PFSK-1 (cell line): ENCODE measurements around the gene ATG16L1.

Source experiments
- FOXP2 ChIP-seq: optimal IDR thresholded peaks from 2 replicates; pipeline ENCODE3; 2011; ENCODE audit warnings: borderline replicate concordance, control low read depth, inconsistent platforms; ENCODE audit not compliant: insufficient read depth; ENCODE audit errors: extremely low read length, extremely low read depth
- POLR2AphosphoS5 ChIP-seq: IDR thresholded peaks from 2 replicates; pipeline ENCODE4 v1.6.1; 2012; ENCODE audit warnings: low read depth, mild to moderate bottlenecking, control low read depth, low read length, moderate library complexity
- SIN3A ChIP-seq: IDR thresholded peaks from 2 replicates; pipeline ENCODE4 v1.6.1; 2012; ENCODE audit warnings: mild to moderate bottlenecking, low read length, moderate library complexity, borderline replicate concordance; ENCODE audit not compliant: insufficient read depth
- TAF1 ChIP-seq: IDR thresholded peaks from 2 replicates; pipeline ENCODE4 v1.6.1; 2012; ENCODE audit warnings: low read length, control low read depth, borderline replicate concordance; ENCODE audit not compliant: insufficient read depth
- TF ChIP-seq, protein P1 (sequence below), 2 experiments: IDR thresholded peaks; 2 replicates each; pipeline versions ENCODE4 v1.6.1 to v1.8.0; 2011 to 2012; ENCODE audit warnings: low read depth in 2 of 2, low read length in 2 of 2, control low read depth in 1 of 2, inconsistent platforms in 1 of 2, mild to moderate bottlenecking in 1 of 2, moderate library complexity in 1 of 2; ENCODE audit not compliant: insufficient read depth in 1 of 2

DNA sequence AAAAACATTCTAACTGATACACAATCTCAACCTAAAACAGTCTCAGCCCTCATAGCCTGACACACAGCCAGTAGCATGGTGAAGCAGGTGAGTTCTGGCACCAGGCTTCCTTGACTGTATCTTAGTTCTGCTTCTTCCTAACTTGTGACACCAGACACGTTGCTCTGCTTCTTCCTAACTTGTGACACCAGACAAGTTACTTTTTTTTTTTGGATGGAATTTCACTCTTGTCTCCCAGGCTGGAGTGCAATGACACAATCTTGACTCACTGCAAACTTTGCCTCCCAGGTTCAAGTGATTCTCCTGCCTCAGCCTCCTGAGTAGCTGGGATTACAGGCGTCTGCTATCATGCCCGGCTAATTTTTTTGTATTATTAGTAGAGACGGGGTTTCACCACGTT lies 6.7 kb upstream of the ATG16L1 start:
- no peak for TF ChIP-seq POLR2AphosphoS5
- TF ChIP-seq, protein P1, sequence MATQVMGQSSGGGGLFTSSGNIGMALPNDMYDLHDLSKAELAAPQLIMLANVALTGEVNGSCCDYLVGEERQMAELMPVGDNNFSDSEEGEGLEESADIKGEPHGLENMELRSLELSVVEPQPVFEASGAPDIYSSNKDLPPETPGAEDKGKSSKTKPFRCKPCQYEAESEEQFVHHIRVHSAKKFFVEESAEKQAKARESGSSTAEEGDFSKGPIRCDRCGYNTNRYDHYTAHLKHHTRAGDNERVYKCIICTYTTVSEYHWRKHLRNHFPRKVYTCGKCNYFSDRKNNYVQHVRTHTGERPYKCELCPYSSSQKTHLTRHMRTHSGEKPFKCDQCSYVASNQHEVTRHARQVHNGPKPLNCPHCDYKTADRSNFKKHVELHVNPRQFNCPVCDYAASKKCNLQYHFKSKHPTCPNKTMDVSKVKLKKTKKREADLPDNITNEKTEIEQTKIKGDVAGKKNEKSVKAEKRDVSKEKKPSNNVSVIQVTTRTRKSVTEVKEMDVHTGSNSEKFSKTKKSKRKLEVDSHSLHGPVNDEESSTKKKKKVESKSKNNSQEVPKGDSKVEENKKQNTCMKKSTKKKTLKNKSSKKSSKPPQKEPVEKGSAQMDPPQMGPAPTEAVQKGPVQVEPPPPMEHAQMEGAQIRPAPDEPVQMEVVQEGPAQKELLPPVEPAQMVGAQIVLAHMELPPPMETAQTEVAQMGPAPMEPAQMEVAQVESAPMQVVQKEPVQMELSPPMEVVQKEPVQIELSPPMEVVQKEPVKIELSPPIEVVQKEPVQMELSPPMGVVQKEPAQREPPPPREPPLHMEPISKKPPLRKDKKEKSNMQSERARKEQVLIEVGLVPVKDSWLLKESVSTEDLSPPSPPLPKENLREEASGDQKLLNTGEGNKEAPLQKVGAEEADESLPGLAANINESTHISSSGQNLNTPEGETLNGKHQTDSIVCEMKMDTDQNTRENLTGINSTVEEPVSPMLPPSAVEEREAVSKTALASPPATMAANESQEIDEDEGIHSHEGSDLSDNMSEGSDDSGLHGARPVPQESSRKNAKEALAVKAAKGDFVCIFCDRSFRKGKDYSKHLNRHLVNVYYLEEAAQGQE (IDR thresholded peaks at IDR 0.05; ENCODE audit: insufficient read depth in 1 of 2, low read depth in 2 of 2, low read length in 2 of 2): no peak
- no peak for TF ChIP-seq SIN3A
- no peak for TF ChIP-seq FOXP2
- no peak for TF ChIP-seq TAF1
